HCT116 (cell line): Measurements from ENCODE around the gene PMEPA1. TPM values are rescaled to one million over a fixed set of nuclear protein-coding genes. Genes with fewer than 3 reads are reported as not detected.

Experiments
- ATAC-seq: fragments of 200-7000 bp; cut with Tn5 transposase; 2 replicates; pipeline ENCODE4 v1.9.1; 2020; ENCODE audit warnings: mild to moderate bottlenecking, moderate library complexity
- BruUV-seq: library from RNA; stranded (reverse); fragments of 400-500 nt; replicated peaks from 2 replicates; lab custom pipeline; 2021; lab: Mats Ljungman, UMichigan
- CTCF ChIA-PET: fragments of 300-600 bp; sonication (Branson Sonifier 250); formaldehyde crosslinking; loops from one replicate; lab custom pipeline; 2021; ENCODE audit warnings: antibody characterized with exemption; lab: Charles Lee
- POLR2A ChIA-PET: fragments of 300-600, 350-600 bp; sonication (Branson Sonifier 250); formaldehyde crosslinking; loops from one replicate; lab custom pipeline; 2021; ENCODE audit warnings: antibody characterized with exemption; lab: Charles Lee
- RAD21 ChIA-PET, 2 experiments: fragments of 300-600 bp; sonication (Branson Sonifier 250); formaldehyde crosslinking; loops; one replicate each; lab custom pipeline; 2023; ENCODE audit warnings: low total read pairs in 2 of 2; ENCODE audit not compliant: uncharacterized antibody in 2 of 2, unreplicated experiment in 2 of 2, low non-redundant PET in 1 of 2; lab: Charles Lee
- DNase-seq: peaks from one replicate; pipeline ENCODE4 v3.0.0-alpha.2; 2010; ENCODE audit warnings: low read depth, low spot score
- H2AFZ ChIP-seq: fragments of 200-600 bp; shearing (Covaris generic), sonication (generic); 2 replicates; pipeline ENCODE4 v1.6.1; 2017; ENCODE audit warnings: low read depth, mixed run types, mixed read lengths, antibody characterized with exemption, low read length; ENCODE audit not compliant: poor library complexity, severe bottlenecking
- H3K27ac ChIP-seq: 2 replicates; pipeline ENCODE4 v1.5.1; 2012; ENCODE audit warnings: low read depth, low read length
- H3K27me3 ChIP-seq: fragments of 200-600 bp; sonication (generic); 2 replicates; pipeline ENCODE4 v1.6.1; 2016; ENCODE audit warnings: mixed run types, low read length, mixed read lengths; ENCODE audit not compliant: insufficient read depth
- H3K36me3 ChIP-seq, 2 experiments: fragments of 200-500 bp in 1 of 2; fragments of 200-600 bp in 1 of 2; sonication (Bioruptor generic) in 1 of 2; sonication (generic) in 1 of 2; 2 replicates each; pipeline versions ENCODE4 v1.5.1 to v1.6.1; 2014 to 2016; ENCODE audit warnings: low read length in 2 of 2, inconsistent platforms in 1 of 2, mixed read lengths in 1 of 2, mixed run types in 1 of 2; ENCODE audit not compliant: insufficient read depth in 2 of 2, control insufficient read depth in 1 of 2
- H3K4me1 ChIP-seq, 2 experiments: fragments of 200-600 bp in 1 of 2; sonication (generic) in 1 of 2; 2 replicates each; pipeline versions ENCODE4 v1.5.1 to v1.6.1; 2012 to 2017; ENCODE audit warnings: low read length in 2 of 2, inconsistent platforms in 1 of 2, mild to moderate bottlenecking in 1 of 2, mixed read lengths in 1 of 2, mixed run types in 1 of 2, moderate library complexity in 1 of 2; ENCODE audit not compliant: insufficient read depth in 2 of 2, control insufficient read depth in 1 of 2
- H3K4me2 ChIP-seq: fragments of 200-600 bp; sonication (generic); 2 replicates; pipeline ENCODE4 v1.6.1; 2017; ENCODE audit warnings: mixed run types, low read length, mixed read lengths
- H3K4me3 ChIP-seq, 2 experiments: fragments of 200-600 bp in 1 of 2; sonication (generic) in 1 of 2; replicated peaks in 1 of 2; 2 replicates each; pipeline ENCODE4 v1.5.1; 2011 to 2016; ENCODE audit warnings: low read length in 2 of 2, control low read depth in 1 of 2, low read depth in 1 of 2, mild to moderate bottlenecking in 1 of 2, mixed read lengths in 1 of 2, mixed run types in 1 of 2
- H3K79me2 ChIP-seq: fragments of 200-600 bp; sonication (generic); 2 replicates; pipeline ENCODE4 v1.6.1; 2017; ENCODE audit warnings: mild to moderate bottlenecking, mixed run types, low read length, moderate library complexity, mixed read lengths; ENCODE audit not compliant: insufficient read depth
- H3K9ac ChIP-seq: fragments of 200-600 bp; sonication (generic); 2 replicates; pipeline ENCODE4 v1.6.1; 2016; ENCODE audit warnings: low read length, mixed read lengths
- H3K9me2 ChIP-seq: fragments of 200-600 bp; sonication (generic), shearing (Covaris generic); 2 replicates; pipeline ENCODE4 v1.6.1; 2017; ENCODE audit warnings: mixed run types, mild to moderate bottlenecking, moderate library complexity; ENCODE audit not compliant: insufficient read depth
- H3K9me3 ChIP-seq, 2 experiments: fragments of 200-500 bp in 1 of 2; fragments of 200-600 bp in 1 of 2; sonication (Bioruptor generic) in 1 of 2; sonication (generic) in 1 of 2; 2 replicates each; pipeline ENCODE4 v1.6.1; 2014 to 2017; ENCODE audit warnings: low read length in 2 of 2, mixed read lengths in 2 of 2, inconsistent platforms in 1 of 2, low read depth in 1 of 2, mild to moderate bottlenecking in 1 of 2, mixed run types in 1 of 2, moderate library complexity in 1 of 2; ENCODE audit not compliant: control insufficient read depth in 1 of 2, insufficient read depth in 1 of 2
- H4K20me1 ChIP-seq: fragments of 200-600 bp; sonication (generic), shearing (Covaris generic); 2 replicates; pipeline ENCODE4 v1.6.1; 2017; ENCODE audit warnings: mixed run types, mild to moderate bottlenecking, moderate library complexity; ENCODE audit not compliant: insufficient read depth
- CBX3 ChIP-seq: IDR thresholded peaks from 2 replicates; pipeline ENCODE4 v1.6.1; 2012; ENCODE audit warnings: low read depth
- CEBPB ChIP-seq: IDR thresholded peaks from 2 replicates; pipeline ENCODE4 v1.6.1; 2012; ENCODE audit warnings: low read depth
- CTCF ChIP-seq, 3 experiments: fragments of 200-600 bp in 1 of 3; sonication (generic) in 1 of 3; IDR thresholded peaks in 2 of 3; conservative IDR thresholded peaks in 1 of 3; 2 replicates each; pipeline ENCODE4 v1.5.1; 2012 to 2017; ENCODE audit warnings: low read depth in 2 of 3, low read length in 2 of 3, antibody characterized with exemption in 1 of 3, borderline replicate concordance in 1 of 3, control low read depth in 1 of 3, mild to moderate bottlenecking in 1 of 3, mixed read lengths in 1 of 3, mixed run types in 1 of 3, moderate library complexity in 1 of 3; ENCODE audit not compliant: insufficient read depth in 1 of 3
- EZH2 ChIP-seq: fragments of 200-600 bp; sonication (generic); IDR thresholded peaks from 2 replicates; pipeline ENCODE4 v1.6.1; 2017; ENCODE audit warnings: antibody characterized with exemption, mixed run types
- EZH2phosphoT487 ChIP-seq: fragments of 200-600 bp; IDR thresholded peaks from 2 replicates; pipeline ENCODE4 v1.6.1; 2018; ENCODE audit warnings: antibody characterized with exemption, borderline replicate concordance
- JUND ChIP-seq: IDR thresholded peaks from 2 replicates; pipeline ENCODE4 v1.6.1; 2012
- SP1 ChIP-seq: IDR thresholded peaks from 2 replicates; pipeline ENCODE4 v1.6.1; 2012; ENCODE audit warnings: low read depth
- SRF ChIP-seq: IDR thresholded peaks from 2 replicates; pipeline ENCODE4 v1.6.1; 2012; ENCODE audit warnings: low read depth
- ZBTB33 ChIP-seq: IDR thresholded peaks from 2 replicates; pipeline ENCODE4 v1.6.1; 2011; ENCODE audit warnings: mild to moderate bottlenecking, low read length, moderate library complexity; ENCODE audit not compliant: insufficient replicate concordance; ENCODE audit errors: extremely low read depth
- ZFX ChIP-seq: fragments of 450-650 bp; IDR thresholded peaks from 2 replicates; pipeline ENCODE4 v1.6.1; 2017
- intact Hi-C: fragments of 100-400 bp; cut with micrococcal nuclease; formaldehyde crosslinking; loops from 2 replicates; pipeline ENCODE4 v1.10.0; 2022
- total RNA-seq: library from RNA; stranded (reverse); gene quantifications from one replicate; pipeline ENCODE4 v1.2.1, GENCODE V29; 2021; ENCODE audit not compliant: unreplicated experiment

PMEPA1 gene
- total RNA-seq, 1 experiment from 2014 or later: 0.64 TPM

- H4K20me1 ChIP-seq: no peaks in the 10 kb centered on the region
- CTCF ChIA-PET: no interaction called here
Measured at GRCh38 chr20:57702521-57702920, 7.3 kb downstream of the PMEPA1 start.

More at GRCh38 chr20:57702521-57702920, 7.3 kb downstream of the PMEPA1 start:
- intact Hi-C loops: no loop called here
- Histone ChIP-seq H3K79me2 (no peaks in the 10 kb centered on the region), H3K9me2 (no peaks in the 10 kb centered on the region), H2AFZ (no peak overlapping the region), H3K27ac (no peak overlapping the region), H3K4me1 (peaks cover 16 to 22% of the 10 kb centered on the region in 2 experiments), H3K27me3 (peaks cover 93% of the 10 kb centered on the region), H3K4me3 (no peak overlapping the region), H3K9ac (no peak overlapping the region), H3K9me3 (no peaks in the 10 kb centered on the region), H3K36me3 (no peaks in the 10 kb centered on the region), H3K4me2 (no peak overlapping the region)
- POLR2A ChIA-PET: no interaction called here
- TF ChIP-seq CEBPB (no peak), ZBTB33 (no peak), SRF (no peak), SP1 (no peak), EZH2phosphoT487 (no peak), CBX3 (no peak), JUND (no peak), ZFX (no peak), CTCF (IDR thresholded peaks at IDR 0.05 in 2 of 3, conservative IDR thresholded peaks at IDR 0.05 in 1 of 3; ENCODE audit: borderline replicate concordance in 1 of 3, insufficient read depth in 1 of 3, low read depth in 2 of 3, low read length in 2 of 3) (no peak), EZH2 (no peak)
- DNase-seq: no peak
- BruUV-seq: no TSS peak
- RAD21 ChIA-PET: no interaction called here
- no peak for ATAC-seq
